Activated CD8-positive, alpha-beta memory T cell treated with anti-CD3 and anti-CD28 coated beads, Interleukin-2, amount 50 U/mL, for 4 hours (primary cell): ENCODE data around the gene ZNF554.
"Not testable (repeated sequence)": the region's sequence is repeated elsewhere in the genome, so short reads cannot be mapped to it uniquely, and the experiment has no call there.

Source experiments
- DNase-seq: peaks from one replicate; pipeline ENCODE4 v3.0.0-alpha.2; 2020

ZNF554 gene

GRCh38 chr19:2808129-2808941, 11.3 kb upstream of the ZNF554 start:
- DNase-seq = no peak

GRCh38 chr19:2809387-2810140, 10.1 kb upstream of the ZNF554 start:
- no peak for DNase-seq

DNA sequence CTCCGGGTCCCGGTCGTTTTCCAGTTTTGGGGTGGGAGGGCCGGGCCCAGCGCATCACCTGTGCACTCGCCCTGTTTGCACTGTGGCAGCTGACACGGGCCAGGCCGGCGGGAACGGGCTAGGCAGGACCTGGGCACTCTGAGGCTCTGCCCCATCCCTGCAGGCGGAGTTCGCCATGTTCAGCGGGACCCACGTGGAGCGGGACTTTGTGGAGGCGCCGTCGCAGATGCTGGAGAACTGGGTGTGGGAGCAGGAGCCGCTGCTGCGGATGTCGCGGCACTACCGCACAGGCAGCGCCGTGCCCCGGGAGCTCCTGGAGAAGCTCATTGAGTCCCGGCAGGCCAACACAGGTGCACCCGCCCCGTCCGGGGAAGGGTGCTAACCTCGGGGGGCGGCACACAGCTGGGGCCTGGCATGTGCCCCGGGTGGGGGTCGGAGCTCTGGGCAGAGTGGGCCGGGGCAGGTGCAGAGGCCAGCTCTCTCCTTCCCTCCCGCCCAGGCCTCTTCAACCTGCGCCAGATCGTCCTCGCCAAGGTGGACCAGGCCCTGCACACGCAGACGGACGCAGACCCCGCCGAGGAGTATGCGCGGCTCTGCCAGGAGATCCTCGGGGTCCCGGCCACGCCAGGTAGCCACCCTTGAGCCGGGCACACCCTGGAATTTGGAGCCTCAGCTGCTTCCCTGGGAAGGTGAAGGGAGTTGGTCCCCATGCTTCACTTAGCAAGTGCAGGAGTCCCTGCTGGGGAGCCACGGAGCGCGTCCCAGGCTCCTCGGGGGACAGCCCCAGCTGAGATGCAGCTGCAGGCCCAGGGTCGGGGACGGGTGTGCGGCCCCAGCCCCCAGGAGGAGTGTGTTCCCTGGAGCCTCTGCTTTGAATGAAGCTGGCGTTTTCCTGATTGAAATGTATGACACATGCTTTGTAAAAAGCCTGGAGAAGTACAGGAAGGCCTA, 9.3 kb upstream of the ZNF554 start:
- DNase-seq = no peak

DNA sequence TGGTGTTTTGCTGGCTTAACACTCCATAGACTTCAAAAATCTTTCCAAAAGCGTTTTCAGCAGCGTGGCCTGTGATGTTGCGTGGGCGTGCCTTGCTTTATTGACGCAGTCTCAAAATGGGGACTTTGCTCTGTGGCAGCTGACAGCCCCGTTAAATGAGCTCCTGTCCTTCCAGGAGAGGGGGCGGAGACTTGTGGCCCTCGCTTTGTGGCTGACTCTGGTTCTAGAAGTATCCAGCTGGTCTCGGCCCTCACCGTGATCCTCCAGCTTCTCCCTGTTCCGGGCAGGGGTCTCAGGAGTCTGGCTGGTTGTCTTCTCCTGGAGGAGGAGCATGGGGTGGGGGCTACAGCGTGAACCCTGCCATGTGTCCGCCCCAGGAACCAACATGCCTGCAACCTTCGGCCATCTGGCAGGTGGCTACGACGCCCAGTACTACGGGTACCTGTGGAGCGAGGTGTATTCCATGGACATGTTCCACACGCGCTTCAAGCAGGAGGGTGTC, 8.4 kb upstream of the ZNF554 start:
- no peak for DNase-seq

GRCh38 chr19:2811735-2812413, 7.8 kb upstream of the ZNF554 start:
- no peak for DNase-seq

GRCh38 chr19:2812414-2813234, 7.0 kb upstream of the ZNF554 start:
- DNase-seq = no peak

DNA sequence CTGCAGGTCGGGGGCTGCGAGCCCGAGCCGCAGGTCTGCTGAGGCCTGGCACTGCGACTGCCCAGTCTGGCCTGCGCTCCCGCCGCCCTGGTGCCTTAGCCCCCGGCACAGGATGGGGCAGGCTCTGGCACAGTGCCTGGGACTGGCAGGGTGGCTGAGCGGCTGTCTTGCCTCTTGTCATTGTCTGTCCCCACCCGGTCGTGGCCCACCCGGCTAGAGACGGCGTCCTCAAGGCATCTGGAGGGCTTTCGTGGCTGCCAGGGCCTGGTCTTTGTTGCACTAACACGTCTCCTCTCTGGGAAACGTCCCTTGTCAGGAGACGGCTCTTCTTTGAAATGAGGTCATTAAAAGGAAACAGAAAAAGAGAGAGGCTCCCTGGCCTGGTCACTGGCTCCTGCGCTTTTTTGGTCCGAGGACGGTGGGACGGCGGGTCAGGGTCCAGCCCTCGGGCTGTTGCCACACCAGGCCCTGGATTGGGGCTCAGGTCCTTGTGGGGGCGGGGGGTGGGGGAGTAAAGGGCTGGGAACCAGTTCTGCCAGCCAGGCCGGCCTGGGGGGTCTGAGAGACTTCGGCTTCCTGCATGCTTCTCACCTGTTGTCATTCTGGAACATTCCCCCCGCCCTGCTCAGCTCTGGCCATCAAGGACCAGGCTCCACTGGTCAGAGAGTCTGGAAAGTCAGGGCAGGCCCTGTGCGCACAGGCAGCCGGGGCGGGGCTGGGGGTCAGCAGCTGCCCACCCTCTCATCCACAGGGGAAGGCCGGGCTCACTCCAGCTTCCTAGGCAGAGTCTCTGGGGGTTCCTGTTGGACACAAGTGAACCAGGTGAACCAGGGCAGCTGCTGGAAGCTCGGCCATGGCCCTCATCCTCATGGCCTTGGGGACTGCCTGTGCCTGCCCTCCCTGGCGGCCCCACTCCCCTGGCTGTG, 6.2 kb upstream of the ZNF554 start:
- no peak for DNase-seq

DNA sequence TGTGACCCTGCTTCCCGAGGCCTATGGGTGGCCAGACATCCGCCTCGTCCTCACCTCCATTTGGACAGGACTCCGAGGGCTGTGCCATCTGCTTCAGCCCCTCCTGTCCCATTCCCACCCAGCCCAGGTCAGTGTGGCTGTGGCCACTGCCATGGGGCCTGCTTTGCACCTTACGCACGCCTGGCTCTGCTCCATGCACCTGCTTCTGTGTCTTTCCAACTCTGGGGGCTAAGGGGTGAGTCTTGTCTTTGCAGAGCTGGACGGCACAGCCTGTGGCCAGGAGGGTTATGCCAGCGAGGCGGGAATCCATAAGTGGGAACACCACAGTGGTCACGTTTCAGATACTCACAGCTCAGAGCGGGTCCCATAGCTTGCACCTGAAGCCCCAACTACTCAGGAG, 5.2 kb upstream of the ZNF554 start:
- no peak for DNase-seq

DNA sequence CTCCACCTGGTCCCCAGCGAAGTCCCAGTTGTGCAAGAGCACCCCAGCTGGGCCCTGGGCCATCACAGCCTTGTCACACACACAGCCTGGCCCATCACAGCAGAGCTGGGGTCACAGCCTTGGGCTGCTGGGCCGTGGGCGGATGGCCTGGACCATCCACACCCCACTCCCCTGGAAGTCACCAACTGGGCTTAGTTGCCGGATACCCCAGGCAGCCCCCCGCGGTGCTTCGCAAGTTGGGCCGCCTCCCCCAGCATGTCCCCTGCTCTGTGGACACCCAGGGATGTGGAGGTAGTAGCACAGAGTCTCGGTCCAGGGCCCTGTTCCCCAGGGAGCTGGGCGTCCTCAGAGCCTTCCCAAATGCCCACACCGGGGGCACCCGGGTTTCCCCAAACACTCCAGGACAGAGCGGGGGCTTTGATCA, 4.5 kb upstream of the ZNF554 start:
- no peak for DNase-seq

GRCh38 chr19:2815923-2816322, 3.7 kb upstream of the ZNF554 start:
- no peak for DNase-seq

DNA sequence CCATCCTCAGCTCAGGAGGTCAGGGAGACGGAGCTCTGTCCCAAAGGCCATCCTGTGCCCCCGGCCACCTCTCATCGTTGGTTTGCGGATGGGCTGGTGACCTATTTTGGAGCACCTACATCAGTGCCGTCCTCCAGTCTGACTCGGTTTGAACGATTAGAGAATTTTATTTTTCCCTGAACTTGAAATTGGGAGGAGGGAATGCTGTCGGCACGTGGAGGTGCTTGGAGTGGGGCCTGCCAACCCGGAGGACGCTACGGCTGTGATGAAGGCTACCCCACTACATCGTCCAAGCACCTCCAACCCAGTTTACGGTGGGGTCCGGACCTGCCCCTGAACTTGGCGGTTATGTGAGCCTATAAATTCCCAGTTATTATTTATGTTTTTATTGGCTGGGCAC, 3.0 kb upstream of the ZNF554 start:
- no peak for DNase-seq

DNA sequence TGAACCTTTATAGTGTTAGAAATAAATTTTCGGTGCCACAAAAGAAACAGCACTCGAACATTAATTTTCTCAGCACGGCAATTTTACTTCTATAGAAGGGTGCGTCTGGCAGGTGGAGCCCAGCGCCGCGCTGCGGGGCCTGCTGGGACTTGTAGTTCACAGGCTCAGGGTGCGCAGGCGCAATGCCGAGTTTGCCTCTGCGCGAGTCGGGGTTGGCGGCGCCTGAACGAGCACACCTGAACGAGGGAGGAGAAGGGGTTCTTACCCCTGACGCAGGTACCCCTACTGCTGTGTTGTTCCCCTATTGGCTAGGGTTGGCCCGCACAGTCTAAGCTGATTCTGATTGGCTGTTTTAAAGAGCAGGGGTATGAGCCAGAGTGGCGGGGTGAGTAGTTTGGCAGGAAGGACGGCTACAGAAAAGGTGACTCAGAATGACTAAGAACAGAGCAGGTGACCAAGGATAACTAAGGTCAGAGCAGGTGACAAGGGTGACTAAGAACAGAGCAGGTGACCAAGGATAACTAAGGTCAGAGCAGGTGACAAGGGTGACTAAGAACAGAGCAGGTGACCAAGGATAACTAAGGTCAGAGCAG, 2.3 kb upstream of the ZNF554 start:
- not testable (repeated sequence) for DNase-seq

GRCh38 chr19:2820112-2820702, 539 bp downstream of the ZNF554 start:
- DNase-seq = no peak

DNA sequence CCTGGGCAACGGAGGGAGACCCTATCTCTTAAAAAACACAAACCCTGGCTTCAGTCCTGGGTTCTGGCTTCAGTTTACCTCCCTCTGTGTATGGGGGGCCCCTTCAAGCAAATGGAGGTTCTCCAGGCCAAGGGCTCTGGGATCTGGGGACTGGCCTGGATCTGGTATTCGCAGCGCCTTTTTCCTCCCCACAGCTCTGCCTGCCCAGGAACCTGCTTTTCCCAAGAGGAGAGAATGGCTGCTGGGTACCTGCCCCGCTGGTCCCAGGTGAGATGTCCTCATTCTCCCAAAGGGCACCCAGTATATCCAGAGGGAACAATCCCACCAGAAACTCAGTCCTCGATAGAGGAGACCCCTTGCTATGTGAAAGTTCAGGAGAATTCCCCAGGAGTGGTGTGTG, 3.2 kb downstream of the ZNF554 start:
- DNase-seq = no peak

DNA sequence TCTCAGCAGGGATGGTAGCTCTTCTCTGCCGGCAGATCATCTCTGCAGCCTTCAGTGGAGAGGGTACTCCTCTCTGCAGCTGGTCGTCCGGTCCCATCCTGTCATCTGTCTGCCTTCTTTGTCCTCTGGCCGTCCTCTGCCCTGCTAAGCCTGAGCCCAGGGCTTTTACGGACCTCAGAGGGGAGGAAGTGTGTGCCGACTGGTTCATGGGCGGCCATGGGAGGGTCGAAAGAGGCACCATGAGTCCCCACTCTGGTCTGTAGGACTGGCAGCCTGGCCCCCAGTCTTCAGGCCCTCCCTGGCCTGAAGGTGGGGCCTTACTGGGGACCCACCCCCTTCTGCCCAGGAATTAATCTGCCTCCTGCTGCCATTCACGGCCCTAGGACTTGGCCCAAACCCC, 4.0 kb downstream of the ZNF554 start:
- no peak for DNase-seq

- DNase-seq = no peak
Measured at GRCh38 chr19:2824129-2824528, 4.5 kb downstream of the ZNF554 start.

GRCh38 chr19:2827022-2827421, 7.4 kb downstream of the ZNF554 start:
- no peak for DNase-seq

- no peak for DNase-seq
Measured at GRCh38 chr19:2827840-2828489, 8.3 kb downstream of the ZNF554 start.

GRCh38 chr19:2834294-2834871, 14.7 kb downstream of the ZNF554 start:
- DNase-seq = no peak
